HepG2 (cell line): Measurements from ENCODE around the gene ZFR. TPM values are rescaled to one million over a fixed set of nuclear protein-coding genes. Genes with fewer than 3 reads are reported as not detected.
A peak's percentile ranks its signal among the peaks of the same experiment; 100 is the strongest.

ENCODE experiments used
- ARNT2 ChIP-seq: sonication (generic); formaldehyde crosslinking; IDR thresholded peaks from 2 replicates; pipeline ENCODE4 v1.8.0; 2022; ENCODE audit warnings: mild to moderate bottlenecking, low read depth, missing genetic modification reagents, moderate library complexity
- ATM ChIP-seq: fragments of 450-650 bp; IDR thresholded peaks from 2 replicates; pipeline ENCODE4 v1.7.1; 2017; ENCODE audit warnings: mild to moderate bottlenecking, borderline replicate concordance
- CBX2 ChIP-seq, 2 experiments: fragments of 200-600 bp in 1 of 2; sonication (generic); formaldehyde crosslinking in 1 of 2; IDR thresholded peaks; 2 replicates each; pipeline versions ENCODE4 v1.7.0 to v1.8.1; 2018 to 2022; ENCODE audit warnings: low read depth in 2 of 2, low read length in 1 of 2, mild to moderate bottlenecking in 1 of 2, missing genetic modification reagents in 1 of 2
- DMTF1 ChIP-seq: sonication (generic); formaldehyde crosslinking; IDR thresholded peaks from 2 replicates; pipeline ENCODE4 v1.4.0; 2020; ENCODE audit warnings: mild to moderate bottlenecking, missing genetic modification reagents
- KAT7 ChIP-seq: IDR thresholded peaks from 2 replicates; pipeline ENCODE4 v1.6.1; 2018; ENCODE audit warnings: borderline replicate concordance, missing compliant biosample characterization
- KIAA2018 ChIP-seq: sonication (generic); formaldehyde crosslinking; IDR thresholded peaks from 2 replicates; pipeline ENCODE4 v1.5.0; 2020; ENCODE audit warnings: mild to moderate bottlenecking, missing genetic modification reagents, borderline replicate concordance
- MEF2D ChIP-seq: sonication (generic); formaldehyde crosslinking; IDR thresholded peaks from 2 replicates; pipeline ENCODE4 v1.5.1; 2020; ENCODE audit warnings: mild to moderate bottlenecking, missing genetic modification reagents
- MIXL1 ChIP-seq: IDR thresholded peaks from 2 replicates; pipeline ENCODE4 v1.6.1; 2016
- NBN ChIP-seq: fragments of 450-650 bp; conservative IDR thresholded peaks from 2 replicates; pipeline ENCODE4 v1.6.1; 2017
- PHF21A ChIP-seq: sonication (generic); formaldehyde crosslinking; IDR thresholded peaks from 2 replicates; pipeline ENCODE4 v1.5.0; 2020; ENCODE audit warnings: mild to moderate bottlenecking, missing genetic modification reagents
- RORA ChIP-seq: sonication (generic); formaldehyde crosslinking; IDR thresholded peaks from 2 replicates; pipeline ENCODE4 v1.5.0; 2020; ENCODE audit warnings: mild to moderate bottlenecking, missing genetic modification reagents, moderate library complexity
- SIX1 ChIP-seq: sonication (generic); formaldehyde crosslinking; IDR thresholded peaks from 2 replicates; pipeline ENCODE4 v1.4.0; 2020; ENCODE audit warnings: missing genetic modification reagents, borderline replicate concordance
- SP140L ChIP-seq: sonication (generic); formaldehyde crosslinking; IDR thresholded peaks from 2 replicates; pipeline ENCODE4 v1.4.0; 2020; ENCODE audit warnings: missing genetic modification reagents, borderline replicate concordance
- ZC3H13 ChIP-seq: sonication (generic); formaldehyde crosslinking; IDR thresholded peaks from 2 replicates; pipeline ENCODE4 v1.8.1; 2023; ENCODE audit warnings: mild to moderate bottlenecking, missing genetic modification reagents, moderate library complexity
- ZNF20 ChIP-seq: sonication (generic); formaldehyde crosslinking; IDR thresholded peaks from 2 replicates; pipeline ENCODE4 v1.4.0; 2020; ENCODE audit warnings: mild to moderate bottlenecking, moderate library complexity, missing genetic modification reagents
- ZNF235 ChIP-seq: sonication (generic); formaldehyde crosslinking; IDR thresholded peaks from 2 replicates; pipeline ENCODE4 v1.8.1; 2023; ENCODE audit warnings: mild to moderate bottlenecking, missing genetic modification reagents, borderline replicate concordance
- ZNF331 ChIP-seq: sonication (generic); formaldehyde crosslinking; IDR thresholded peaks from 2 replicates; pipeline ENCODE4 v1.4.0; 2020; ENCODE audit warnings: missing genetic modification reagents
- ZNF572 ChIP-seq: sonication (generic); formaldehyde crosslinking; IDR thresholded peaks from 2 replicates; pipeline ENCODE4 v1.5.1; 2020; ENCODE audit warnings: mild to moderate bottlenecking, missing genetic modification reagents
- ZNF839 ChIP-seq: sonication (generic); formaldehyde crosslinking; IDR thresholded peaks from 2 replicates; pipeline ENCODE4 v1.4.0; 2020; ENCODE audit warnings: missing genetic modification reagents, mild to moderate bottlenecking, borderline replicate concordance
- ZSCAN22 ChIP-seq: sonication (generic); formaldehyde crosslinking; IDR thresholded peaks from 2 replicates; pipeline ENCODE4 v1.4.0; 2020; ENCODE audit warnings: mild to moderate bottlenecking, missing genetic modification reagents
- polyA plus RNA-seq, 8 experiments: library from polyadenylated mRNA; depleted of rRNA in 3 of 8; stranded (reverse) in 7 of 8; unstranded in 1 of 8; fragments of >200 nt; fragmentation: Illumina TruSeq in 4 of 8; extraction: Trizol in 4 of 8; gene quantifications; 2 replicates each; pipeline versions ENCODE4 v1.2.1 to v1.2.3, GENCODE V29; 2011 to 2016; ENCODE audit warnings: low read depth in 4 of 8, missing spikeins in 1 of 8, mixed read lengths in 1 of 8; ENCODE audit not compliant: insufficient read depth in 1 of 8
- total RNA-seq, 5 experiments: library from RNA; depleted of rRNA; stranded (reverse); fragments of >200 nt; fragmentation: Illumina TruSeq; extraction: Trizol; gene quantifications; 2 replicates each; pipeline ENCODE4 v1.2.3, GENCODE V29; 2016; ENCODE audit warnings: low read depth in 1 of 5

Gene ZFR
- total and polyA plus RNA-seq, 2 of the 13 experiments (the other 11 are each of a cell fraction or from before 2014, with no cell fraction given) = 89.0 to 92.8 TPM

GRCh38 chr5:32444431-32445286, at the start of gene ZFR (continued):
- no peak for TF ChIP-seq DMTF1
- no peak for TF ChIP-seq ZNF572 (CRISPR knock-in tag)
- no peak for TF ChIP-seq MEF2D (CRISPR knock-in tag)
- TF ChIP-seq NBN = no peak
- TF ChIP-seq ZNF839 (CRISPR knock-in tag) = no peak
- peak; percentile 58; the same call in 1 of the 2 replicates for TF ChIP-seq ZSCAN22 (CRISPR knock-in tag)
- TF ChIP-seq ZC3H13 = peak; percentile 82
- peak; percentile 42; the same call in 1 of the 2 replicates for TF ChIP-seq MIXL1
- TF ChIP-seq ZNF20 (CRISPR knock-in tag) = no peak
- TF ChIP-seq PHF21A (CRISPR knock-in tag) = peak; percentile 53; the same call in 1 of the 2 replicates
- peak; percentile 85; the same call in 1 of the 2 replicates for TF ChIP-seq ARNT2
- TF ChIP-seq RORA (CRISPR knock-in tag) = no peak
- TF ChIP-seq ZNF235 = no peak
- no peak for TF ChIP-seq SP140L (CRISPR knock-in tag)
- peak; percentile 49; the same call in 1 of the 2 replicates for TF ChIP-seq KIAA2018 (CRISPR knock-in tag)
- no peak for TF ChIP-seq SIX1 (CRISPR knock-in tag)
- 0 out of 2 replicates have a peak, but pooled peaks have one; percentile 35 for TF ChIP-seq KAT7 (CRISPR knock-in tag)
- no peak for TF ChIP-seq CBX2 (IDR thresholded peaks at IDR 0.05; ENCODE audit: low read depth, low read length)
- TF ChIP-seq CBX2 (CRISPR knock-in tag; IDR thresholded peaks at IDR 0.05; ENCODE audit: low read depth) = 0 out of 2 replicates have a peak, but pooled peaks have one; percentile 69
- TF ChIP-seq ZNF331 (CRISPR knock-in tag) = peak; percentile 90
- no peak for TF ChIP-seq ATM
